IPS DF 6.9 (cell line): ENCODE measurements around the gene C1QTNF6.

Source experiments
- DNase-seq: peaks from one replicate; pipeline ENCODE4 v3.0.0-alpha.2; 2013; ENCODE audit warnings: low read depth, low spot score
- H3K27ac ChIP-seq: one replicate; pipeline ENCODE4 v1.5.1; 2013; ENCODE audit warnings: low read length, control low read depth
- H3K27me3 ChIP-seq: 2 replicates; pipeline ENCODE4 v1.6.1; 2013; ENCODE audit warnings: mild to moderate bottlenecking, low read length; ENCODE audit not compliant: control insufficient read depth, insufficient read depth
- H3K36me3 ChIP-seq: 2 replicates; pipeline ENCODE4 v1.6.1; 2013; ENCODE audit warnings: low read length; ENCODE audit not compliant: control insufficient read depth, insufficient read depth
- H3K4me1 ChIP-seq: 2 replicates; pipeline ENCODE4 v1.6.1; 2013; ENCODE audit warnings: low read length; ENCODE audit not compliant: control insufficient read depth, insufficient read depth
- H3K4me3 ChIP-seq: 2 replicates; pipeline ENCODE4 v1.5.1; 2013; ENCODE audit warnings: mild to moderate bottlenecking, low read length
- H3K9me3 ChIP-seq: 2 replicates; pipeline ENCODE4 v1.6.1; 2013; ENCODE audit warnings: low read length, inconsistent platforms; ENCODE audit not compliant: control insufficient read depth, insufficient read depth
- WGBS: extraction: QIAGEN DNeasy Blood & Tissue Kit; methylation state at CpG from one replicate; pipeline ENCODE4 v1.1.7; 2013; ENCODE audit warnings: mixed read lengths, missing lambda C conversion rate; ENCODE audit not compliant: insufficient read length, insufficient coverage; 5-methylcytosine and 5-hydroxymethylcytosine counted together

Gene C1QTNF6

GRCh38 chr22:37167176-37167980 is 20.7 kb downstream of the C1QTNF6 start:
- DNase-seq = no peak
- Histone ChIP-seq H3K27me3 (no peaks in the 10 kb centered on the region), H3K4me1 (peaks cover 4% of the 10 kb centered on the region; the same call in 1 of the 2 replicates), H3K27ac (no peak overlapping the region), H3K9me3 (no peaks in the 10 kb centered on the region), H3K4me3 (no peak overlapping the region), H3K36me3 (no peaks in the 10 kb centered on the region)
- WGBS = no CpG with 5 or more reads among the region's 17 CpGs

GRCh38 chr22:37166675-37167066 is 21.4 kb downstream of the C1QTNF6 start:
- H3K36me3 ChIP-seq = no peaks in the 10 kb centered on the region
- DNase-seq = no peak
- H3K4me3 ChIP-seq = no peak overlapping the region
- peaks cover 4% of the 10 kb centered on the region; the same call in 1 of the 2 replicates for H3K4me1 ChIP-seq
- no peaks in the 10 kb centered on the region for H3K9me3 ChIP-seq
- no peak overlapping the region for H3K27ac ChIP-seq
- no CpG with 5 or more reads among the region's 13 CpGs for WGBS
- no peaks in the 10 kb centered on the region for H3K27me3 ChIP-seq

GRCh38 chr22:37165940-37166674 is 21.9 kb downstream of the C1QTNF6 start:
- H3K36me3 ChIP-seq = no peaks in the 10 kb centered on the region
- H3K4me3 ChIP-seq = no peak overlapping the region
- peaks cover 4% of the 10 kb centered on the region; the same call in 1 of the 2 replicates for H3K4me1 ChIP-seq
- H3K27me3 ChIP-seq = no peaks in the 10 kb centered on the region
- H3K9me3 ChIP-seq = no peaks in the 10 kb centered on the region
- H3K27ac ChIP-seq = no peak overlapping the region
- no peak for DNase-seq
- WGBS = no CpG with 5 or more reads among the region's 25 CpGs

- H3K4me1 ChIP-seq = peaks cover 4% of the 10 kb centered on the region; the same call in 1 of the 2 replicates
- H3K9me3 ChIP-seq = no peaks in the 10 kb centered on the region
- no peaks in the 10 kb centered on the region for H3K27me3 ChIP-seq
- no peaks in the 10 kb centered on the region for H3K36me3 ChIP-seq
- no peak overlapping the region for H3K4me3 ChIP-seq
- H3K27ac ChIP-seq = no peak overlapping the region
- no peak for DNase-seq
- WGBS = no CpG with 5 or more reads among the region's 9 CpGs
Measured at GRCh38 chr22:37165066-37165465, 23.0 kb downstream of the C1QTNF6 start.

- no CpG with 5 or more reads among the region's 5 CpGs for WGBS
- peaks cover 4% of the 10 kb centered on the region; the same call in 1 of the 2 replicates for H3K4me1 ChIP-seq
- no peak for DNase-seq
- H3K27me3 ChIP-seq = no peaks in the 10 kb centered on the region
- H3K4me3 ChIP-seq = no peak overlapping the region
- no peaks in the 10 kb centered on the region for H3K9me3 ChIP-seq
- H3K27ac ChIP-seq = no peak overlapping the region
- no peaks in the 10 kb centered on the region for H3K36me3 ChIP-seq
Measured at GRCh38 chr22:37164505-37164887, 23.6 kb downstream of the C1QTNF6 start.

- H3K27me3 ChIP-seq = no peaks in the 10 kb centered on the region
- no peaks in the 10 kb centered on the region for H3K36me3 ChIP-seq
- H3K4me1 ChIP-seq = peaks cover 4% of the 10 kb centered on the region; the same call in 1 of the 2 replicates
- no peaks in the 10 kb centered on the region for H3K9me3 ChIP-seq
- DNase-seq = no peak
- WGBS = no CpG with 5 or more reads among the region's 22 CpGs
- no peak overlapping the region for H3K27ac ChIP-seq
- H3K4me3 ChIP-seq = no peak overlapping the region
Measured at GRCh38 chr22:37163575-37164504, 24.2 kb downstream of the C1QTNF6 start.

GRCh38 chr22:37163096-37163489 is 25.0 kb downstream of the C1QTNF6 start:
- Histone ChIP-seq H3K4me1 (peaks cover 4% of the 10 kb centered on the region; the same call in 1 of the 2 replicates), H3K27ac (no peak overlapping the region)

GRCh38 chr22:37162221-37163095 is 25.6 kb downstream of the C1QTNF6 start:
- H3K27ac ChIP-seq = no peak overlapping the region

More at GRCh38 chr22:37163096-37163489, 25.0 kb downstream of the C1QTNF6 start:
- no peak for DNase-seq
- Histone ChIP-seq H3K36me3 (no peaks in the 10 kb centered on the region), H3K27me3 (no peaks in the 10 kb centered on the region), H3K9me3 (no peaks in the 10 kb centered on the region), H3K4me3 (no peak overlapping the region)
- no CpG with 5 or more reads among the region's 5 CpGs for WGBS

GRCh38 chr22:37161443-37161842 is 26.6 kb downstream of the C1QTNF6 start:
- WGBS = no CpG with 5 or more reads among the region's 2 CpGs
- Histone ChIP-seq H3K4me1 (peaks cover 3% of the 10 kb centered on the region; the same call in 1 of the 2 replicates), H3K36me3 (no peaks in the 10 kb centered on the region), H3K9me3 (no peaks in the 10 kb centered on the region), H3K27me3 (no peaks in the 10 kb centered on the region), H3K4me3 (no peak overlapping the region), H3K27ac (no peak overlapping the region)
- DNase-seq = no peak

More at GRCh38 chr22:37162221-37163095, 25.6 kb downstream of the C1QTNF6 start:
- Histone ChIP-seq H3K9me3 (no peaks in the 10 kb centered on the region), H3K4me1 (peaks cover 4% of the 10 kb centered on the region; the same call in 1 of the 2 replicates), H3K36me3 (no peaks in the 10 kb centered on the region), H3K4me3 (no peak overlapping the region), H3K27me3 (no peaks in the 10 kb centered on the region)
- no CpG with 5 or more reads among the region's 11 CpGs for WGBS
- no peak for DNase-seq
